Activated CD4-positive, alpha-beta T cell treated with anti-CD3 and anti-CD28 coated beads for 48 hours (primary cell): ENCODE data around the gene ADAM17.

ENCODE experiments used
- DNase-seq: peaks from one replicate; pipeline ENCODE4 v3.0.0-alpha.2; 2020

The ADAM17 gene

DNA sequence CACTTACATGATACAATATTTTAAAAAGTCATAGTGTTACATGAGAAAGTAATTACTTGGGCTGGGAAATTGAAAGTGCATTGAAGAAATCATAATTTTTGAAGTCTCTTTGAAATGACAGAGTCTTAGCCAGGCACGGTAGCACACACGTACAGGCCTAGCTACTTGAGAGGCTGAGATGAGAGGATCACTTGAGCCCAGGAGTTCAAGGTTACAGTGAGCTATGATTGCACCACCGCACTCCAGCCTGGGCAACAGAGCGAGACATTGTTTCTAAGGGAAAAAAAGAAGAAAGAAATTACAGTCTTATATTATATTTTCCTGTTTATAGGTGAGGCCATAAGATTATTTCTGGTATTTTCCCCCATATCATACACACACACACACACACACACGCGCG, 90.5 kb downstream of the ADAM17 start:
- no peak for DNase-seq

DNA sequence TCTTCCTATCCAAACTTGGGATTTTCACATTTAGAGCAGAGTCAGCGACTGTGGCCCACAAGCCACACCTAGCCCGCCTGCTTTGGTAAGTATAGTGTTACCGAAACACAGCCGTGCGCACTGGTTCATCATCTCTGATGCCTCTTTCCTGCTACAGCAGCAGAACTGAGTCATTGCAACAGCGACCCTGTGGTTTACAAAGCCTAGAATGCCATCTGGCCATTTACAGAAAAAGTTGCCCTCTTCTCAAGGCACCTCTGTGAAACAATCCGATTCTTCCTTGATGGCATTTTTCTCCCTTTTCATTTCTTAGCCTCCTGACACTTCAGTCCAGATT, 92.0 kb downstream of the ADAM17 start:
- peak; percentile 48 for DNase-seq

DNA sequence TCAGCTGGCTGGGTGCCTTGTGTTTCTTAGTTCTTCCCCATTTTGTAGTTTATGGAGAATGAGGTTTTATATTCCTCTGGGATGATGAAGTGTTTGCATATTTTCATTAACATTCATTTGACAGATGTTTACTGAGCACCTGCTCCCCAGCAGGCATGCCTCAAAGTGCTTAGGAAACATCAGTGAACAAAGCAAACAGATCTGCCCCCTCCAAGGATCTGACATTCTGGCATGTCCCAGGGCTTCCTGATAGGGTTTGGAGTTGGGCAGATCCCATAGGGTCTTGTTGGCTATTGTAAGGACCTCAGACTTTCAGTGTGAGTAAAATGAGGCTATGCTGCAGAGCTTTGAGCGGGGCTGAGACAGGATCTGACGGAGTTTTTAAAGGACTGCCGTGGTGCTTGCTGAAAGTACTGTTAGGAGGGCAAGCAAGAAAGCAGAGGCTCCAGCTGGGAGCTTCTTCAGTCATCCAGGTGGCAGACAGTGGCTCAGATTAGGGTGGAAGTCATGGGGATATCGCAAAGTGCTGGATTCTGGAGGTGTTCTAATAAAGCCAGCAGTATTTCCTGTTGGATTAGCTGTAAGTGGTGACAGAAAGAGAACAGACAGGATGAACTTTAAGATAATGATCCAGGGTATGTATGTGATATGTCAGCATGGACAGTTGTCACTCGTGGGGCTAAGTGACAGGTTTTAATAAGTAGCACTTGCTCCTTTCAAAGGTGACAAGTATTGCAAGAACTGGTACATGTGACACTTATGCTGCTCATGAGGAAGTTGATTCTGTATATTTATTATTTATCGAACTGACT, 92.5 kb downstream of the ADAM17 start:
- no peak for DNase-seq

DNA sequence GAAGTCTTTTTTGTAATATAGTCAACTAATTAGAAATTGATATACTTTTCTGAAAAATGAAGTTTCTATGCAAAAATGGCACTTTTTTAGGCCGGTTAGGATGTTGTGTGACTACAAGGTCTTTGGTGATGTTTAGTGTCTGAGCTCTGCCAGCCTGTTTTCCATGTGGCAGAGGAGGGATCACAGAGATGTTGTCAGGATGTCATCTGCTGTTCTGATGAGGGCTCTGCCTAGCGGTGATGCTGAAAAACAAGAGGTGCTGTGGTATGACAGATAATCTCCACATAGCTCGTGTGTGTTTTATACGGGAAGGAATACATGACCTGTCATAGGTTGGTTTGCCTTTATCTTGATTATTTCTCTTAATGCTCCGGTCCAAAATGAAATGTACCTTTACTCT, 93.3 kb downstream of the ADAM17 start:
- DNase-seq = no peak

DNA sequence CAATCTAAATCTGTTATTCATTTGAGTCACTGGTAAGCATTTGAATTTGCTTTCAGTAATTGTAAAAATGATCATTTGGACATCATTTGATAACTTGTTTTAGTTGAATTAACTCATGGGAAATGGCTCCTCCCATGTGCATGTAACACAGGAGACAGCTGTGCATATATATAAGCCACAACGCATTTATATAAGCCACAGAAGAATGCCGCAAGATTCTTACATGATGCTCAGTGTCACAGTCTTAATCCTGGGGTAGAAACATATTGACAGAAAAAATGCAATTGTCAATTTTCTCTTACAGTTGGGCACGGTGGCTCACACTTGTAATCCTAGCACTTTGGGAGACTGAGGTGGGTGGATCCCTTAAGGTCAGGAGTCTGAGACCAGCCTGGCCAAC, 94.6 kb downstream of the ADAM17 start:
- DNase-seq = no peak

DNA sequence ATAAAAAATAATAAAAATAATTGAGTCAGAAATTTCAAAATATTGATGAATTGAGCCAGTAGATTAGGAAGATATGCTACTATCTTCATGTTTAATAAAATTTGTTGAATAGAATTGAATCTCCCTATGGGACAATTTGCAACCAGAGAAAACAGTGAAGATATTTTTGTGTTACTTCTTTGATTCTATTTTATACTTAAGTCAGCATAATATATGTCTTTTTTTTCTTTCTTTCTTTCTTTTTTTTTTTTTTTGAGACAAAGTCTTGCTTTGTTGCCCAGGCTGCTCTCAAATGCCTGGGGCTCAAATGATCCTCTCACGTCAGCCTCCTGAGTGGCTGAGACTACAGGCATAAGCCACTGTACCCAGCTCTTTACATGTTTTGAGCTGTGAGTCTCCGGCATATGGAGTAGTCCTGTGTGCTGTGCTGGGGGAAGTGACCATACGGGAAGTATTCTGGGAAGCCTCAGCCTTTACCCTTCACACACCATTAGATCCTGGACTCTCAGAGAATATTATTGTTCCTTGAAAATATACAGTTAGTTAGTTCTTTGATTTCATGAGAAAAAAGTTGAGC, 95.1 kb downstream of the ADAM17 start:
- no peak for DNase-seq

DNA sequence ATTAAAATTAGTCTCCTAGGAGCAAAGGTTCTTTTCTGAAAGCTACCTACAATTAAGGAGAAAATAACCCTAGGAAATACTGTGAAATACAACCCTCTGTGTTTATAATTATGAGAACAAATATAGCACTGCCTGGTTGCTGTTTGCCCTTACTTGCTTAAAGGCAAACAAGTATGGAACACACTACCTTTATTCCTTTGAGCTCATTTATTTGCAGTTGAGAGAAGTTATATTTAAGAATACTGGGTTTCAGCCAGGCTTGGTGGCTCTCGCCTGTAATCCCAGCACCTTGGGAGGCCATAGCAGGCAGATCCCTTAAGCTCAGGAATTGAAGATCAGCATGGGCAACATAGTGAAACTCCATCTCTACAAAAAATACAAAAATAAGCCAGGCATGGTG, 104.4 kb downstream of the ADAM17 start:
- no peak for DNase-seq

DNA sequence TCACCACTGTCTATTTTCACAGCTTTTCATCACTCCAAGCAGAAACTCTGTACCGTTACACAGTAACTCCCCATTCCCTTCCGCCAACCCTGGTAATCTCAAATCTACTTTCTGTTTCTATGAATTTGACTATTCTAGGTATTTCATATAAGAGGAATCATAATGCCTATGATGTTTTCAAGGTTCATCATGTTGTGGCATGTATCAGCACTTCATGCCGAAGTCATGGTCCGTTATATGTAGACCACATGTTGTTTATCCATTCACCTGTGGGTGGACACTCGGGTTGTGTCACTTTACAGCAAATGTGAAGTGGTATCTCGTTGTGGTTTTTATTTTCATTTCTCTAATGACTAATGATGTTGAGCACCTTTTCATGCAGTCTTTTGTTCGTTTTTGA, 110.5 kb downstream of the ADAM17 start:
- no peak for DNase-seq

DNA sequence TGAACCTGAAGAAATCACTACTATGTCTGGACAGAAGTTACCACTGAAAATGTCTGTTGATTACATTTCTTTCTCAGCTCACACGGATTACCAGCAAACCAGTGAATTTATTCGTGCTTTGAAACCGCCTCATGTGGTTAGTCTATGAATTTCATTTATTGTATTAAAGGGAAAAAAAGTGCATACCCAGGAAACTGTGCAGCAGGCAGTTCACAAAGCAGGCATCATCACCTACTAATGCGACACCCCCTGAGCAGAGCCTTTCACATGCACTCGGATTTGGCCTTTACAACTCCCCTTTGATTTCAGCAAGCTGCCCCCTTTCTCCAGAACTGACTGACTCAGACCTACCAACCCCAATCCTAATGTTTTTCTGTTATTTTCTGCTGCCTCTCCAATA, 112.1 kb downstream of the ADAM17 start:
- no peak for DNase-seq

DNA sequence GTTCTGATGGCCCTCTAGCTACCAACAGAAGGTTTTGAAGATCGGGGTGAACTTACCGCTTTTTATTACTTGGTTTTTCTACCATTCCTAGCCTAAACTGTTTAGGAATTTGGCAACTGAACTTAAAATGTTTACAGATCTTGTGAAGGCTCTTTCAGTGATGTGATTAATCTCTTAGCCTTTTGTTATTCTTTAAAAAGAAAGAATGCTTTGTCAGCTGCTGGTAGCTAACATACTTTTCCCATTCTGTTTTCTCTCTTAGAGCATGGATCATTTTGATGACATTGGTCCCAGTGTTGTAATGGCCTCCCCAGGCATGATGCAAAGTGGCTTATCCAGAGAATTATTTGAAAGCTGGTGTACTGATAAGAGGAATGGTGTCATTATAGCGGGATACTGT, 114.1 kb downstream of the ADAM17 start:
- DNase-seq = no peak

DNA sequence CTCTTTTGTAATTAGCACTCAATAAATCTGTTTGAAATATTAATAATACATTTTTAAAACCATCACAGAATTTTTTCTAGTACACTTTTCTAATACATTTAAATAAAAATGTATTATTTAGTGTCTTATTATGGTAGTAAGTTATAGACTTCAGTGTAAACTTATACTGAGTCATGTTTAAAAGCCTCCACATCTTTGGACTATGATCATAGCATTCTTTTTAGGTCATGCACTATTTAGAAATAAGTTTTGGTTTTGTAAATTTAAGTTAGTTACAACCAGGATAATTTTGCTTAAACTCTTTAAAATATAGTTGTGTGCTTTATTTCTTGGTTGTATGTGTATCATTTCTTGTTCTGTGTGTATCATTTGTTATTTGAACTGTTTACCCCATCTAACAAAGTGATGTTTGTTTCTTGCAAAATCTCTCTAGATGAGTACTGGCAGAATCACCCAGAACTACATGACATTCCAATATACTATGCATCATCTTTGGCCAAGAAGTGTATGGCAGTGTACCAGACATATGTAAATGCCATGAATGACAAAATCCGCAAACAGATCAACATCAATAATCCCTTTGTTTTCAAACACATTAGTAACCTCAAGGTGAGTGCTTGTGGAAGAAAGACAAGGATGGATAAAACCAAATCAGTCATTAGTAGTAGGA, 115.4 kb downstream of the ADAM17 start:
- no peak for DNase-seq

DNA sequence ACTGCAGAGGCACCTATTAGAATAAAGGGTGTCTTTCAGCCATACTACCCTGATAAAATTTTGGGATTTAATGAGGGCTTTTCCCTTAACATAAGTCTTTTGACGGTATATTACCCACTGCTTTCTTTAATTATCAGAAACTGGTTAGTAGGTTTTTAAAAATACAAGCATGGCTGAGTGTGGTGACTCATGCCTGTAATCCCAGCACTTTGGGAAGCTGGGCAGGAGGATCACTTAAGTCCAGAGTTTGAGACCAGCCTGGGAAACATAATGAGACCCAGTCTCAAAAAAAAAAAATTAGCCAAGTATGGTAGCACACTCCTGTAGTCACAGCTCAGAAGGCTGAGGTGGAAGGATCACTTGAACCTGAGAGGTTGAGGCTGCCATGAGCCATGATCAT, 116.1 kb downstream of the ADAM17 start:
- no peak for DNase-seq
